GM21360 (cell line): ENCODE results near the gene GABRE.
"Not testable (repeated sequence)": the region's sequence is repeated elsewhere in the genome, so short reads cannot be mapped to it uniquely, and the experiment has no call there.

Source experiments
- ATAC-seq: cut with Tn5 transposase; IDR thresholded peaks from one replicate; pipeline ENCODE4 v1.9.1; 2021; ENCODE audit warnings: mild to moderate bottlenecking, moderate library complexity; ENCODE audit not compliant: unreplicated experiment

Gene GABRE

DNA sequence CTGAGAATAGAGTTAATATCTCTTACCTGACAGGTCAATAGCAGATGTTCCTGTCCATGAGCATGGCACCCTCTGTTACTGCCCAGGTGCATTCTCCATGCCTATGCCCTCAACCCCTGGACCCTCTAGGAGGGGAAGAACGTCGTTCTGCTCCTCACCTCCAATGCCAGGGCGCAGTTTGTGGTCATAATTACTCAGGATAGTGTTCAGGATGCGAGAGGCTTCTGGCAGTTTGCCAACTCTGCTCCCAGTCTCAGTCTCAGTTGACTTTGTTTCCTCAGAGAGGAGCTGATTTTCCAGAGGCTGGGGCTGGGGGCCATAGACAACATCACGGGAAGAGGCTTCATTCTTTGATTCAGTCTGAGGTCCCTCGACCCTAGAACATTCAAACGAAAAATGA, 4.4 kb downstream of the GABRE start:
- ATAC-seq: no peak

DNA sequence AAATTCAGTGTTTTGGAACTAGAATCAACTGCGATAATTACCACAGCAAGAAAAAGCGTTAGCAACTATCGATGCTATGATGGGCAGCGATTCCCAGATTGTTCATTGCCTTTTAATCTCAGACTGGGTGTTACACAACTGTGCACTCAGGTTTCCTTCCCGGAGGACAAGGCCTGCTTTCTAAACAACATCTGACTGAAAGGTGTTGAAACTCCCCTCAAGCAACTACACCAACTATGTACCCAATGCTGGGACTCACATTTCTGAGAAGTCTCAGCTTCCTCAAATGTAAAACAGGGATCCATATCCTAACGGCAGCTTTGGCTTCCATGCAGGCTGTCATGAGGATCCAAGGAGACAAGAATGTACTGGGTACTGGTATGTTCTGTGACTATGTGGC, 8.2 kb downstream of the GABRE start:
- ATAC-seq: no peak

DNA sequence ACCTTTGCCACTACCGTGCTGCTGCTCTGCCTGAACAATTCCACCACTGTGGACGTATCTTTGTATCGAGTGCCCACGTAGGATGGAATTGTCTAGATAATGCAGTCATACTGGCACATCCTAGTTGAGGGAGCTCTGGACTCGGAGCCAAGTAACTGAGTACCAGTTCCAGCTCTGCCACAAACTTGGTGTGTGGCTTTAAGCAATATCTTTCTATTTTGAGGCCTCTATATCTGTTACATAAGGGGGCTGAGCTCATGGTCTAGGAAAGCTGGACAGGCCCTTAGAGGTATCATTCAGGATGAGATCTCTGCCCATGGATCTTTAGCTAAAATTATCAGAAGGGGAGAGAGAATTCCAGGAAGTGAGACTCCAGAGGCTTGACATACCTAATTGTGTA, 12.4 kb downstream of the GABRE start:
- no peak for ATAC-seq

DNA sequence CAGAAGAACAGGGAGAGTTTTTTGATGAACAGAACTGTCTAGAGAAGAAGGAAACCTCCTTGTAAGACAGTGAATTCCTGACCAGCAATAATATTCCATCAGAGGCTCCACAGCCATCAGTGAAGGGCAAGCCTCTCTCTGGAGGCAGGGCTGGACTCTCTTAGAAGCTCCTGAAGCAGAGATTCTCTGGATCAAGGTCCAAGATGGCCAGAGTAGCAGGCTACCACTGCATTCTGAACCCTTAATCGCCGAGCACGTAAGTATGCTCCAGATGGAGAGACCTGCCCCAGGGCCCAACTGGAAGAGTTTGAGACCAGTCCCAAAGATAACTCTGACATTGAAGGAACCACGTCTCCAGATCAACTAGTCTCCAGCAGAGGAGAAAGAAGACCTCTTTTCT, 16.4 kb downstream of the GABRE start:
- ATAC-seq: no peak

DNA sequence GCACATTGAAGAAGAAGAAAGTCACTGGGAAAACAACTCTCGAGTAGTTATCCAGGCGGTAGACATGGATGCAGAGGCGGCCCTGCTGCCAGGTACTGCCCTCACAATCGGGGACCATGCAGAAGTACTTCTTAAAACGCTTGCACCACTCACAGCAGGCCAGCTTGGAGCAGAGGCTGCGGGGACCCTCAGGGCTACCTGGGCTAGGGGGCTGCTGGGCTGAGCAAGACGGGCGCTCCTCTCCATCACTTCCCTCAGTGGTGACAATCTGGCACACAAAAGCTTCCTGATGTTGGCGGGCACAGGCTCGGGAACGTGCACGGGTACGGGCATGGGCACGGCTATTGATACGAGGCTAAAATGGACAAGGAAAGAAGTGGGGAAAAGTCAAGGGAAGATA, 19.7 kb downstream of the GABRE start:
- no peak for ATAC-seq

DNA sequence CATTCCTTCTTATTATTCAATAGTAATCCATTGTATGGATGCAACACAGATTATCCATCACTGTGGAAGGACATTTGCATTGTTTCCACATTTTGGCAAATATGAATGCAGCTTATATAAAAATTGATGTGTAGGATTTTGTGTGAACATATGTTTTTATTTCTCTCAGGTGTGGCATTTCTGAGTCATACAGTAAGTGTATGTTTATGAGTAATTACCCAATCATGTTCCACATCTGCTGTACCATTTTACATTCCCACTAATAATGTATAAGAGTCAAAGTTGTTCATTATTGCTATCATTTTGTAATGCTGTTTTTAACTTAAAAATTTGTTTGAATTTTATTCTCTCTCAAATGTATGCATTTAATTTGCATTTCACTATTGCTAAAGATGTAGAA, 36.3 kb downstream of the GABRE start:
- no peak for ATAC-seq

DNA sequence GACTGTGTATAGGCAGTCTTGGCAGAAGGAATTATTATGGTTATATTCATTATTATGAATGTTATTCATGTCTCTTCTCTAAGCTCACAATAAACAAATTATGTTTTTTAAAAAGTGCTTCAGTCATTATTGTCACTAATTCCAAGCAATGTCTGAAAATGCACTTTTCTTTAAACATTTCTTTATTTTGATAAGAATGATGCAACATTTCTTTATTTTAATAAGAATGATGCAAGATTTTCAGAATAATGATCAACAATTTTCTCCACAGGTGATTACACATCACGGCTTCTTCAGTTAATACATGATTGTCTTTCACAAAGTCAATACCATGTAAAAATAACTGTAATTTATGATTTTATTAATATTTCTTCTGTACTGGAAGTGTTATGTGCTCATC, 39.1 kb downstream of the GABRE start:
- ATAC-seq: no peak

DNA sequence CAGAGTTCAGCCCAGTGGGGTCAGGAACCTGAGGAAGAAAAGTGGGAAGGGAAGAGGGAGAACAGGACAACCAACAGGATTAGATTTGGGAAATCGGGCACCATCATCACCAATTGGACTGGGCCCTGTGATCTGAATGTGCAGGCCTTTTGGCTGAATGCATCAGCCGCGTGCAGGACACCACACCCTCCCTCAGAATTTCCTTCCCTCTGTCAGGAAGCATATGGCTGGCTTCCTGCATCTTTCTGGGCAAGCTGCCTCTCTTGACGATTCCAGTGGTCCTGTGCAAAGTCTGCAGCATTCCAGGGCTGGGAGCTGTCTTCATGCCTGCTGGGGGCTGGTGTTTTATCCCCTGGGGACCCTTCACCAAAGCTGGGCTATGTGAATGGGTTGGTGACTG, 45.4 kb downstream of the GABRE start:
- no peak for ATAC-seq

DNA sequence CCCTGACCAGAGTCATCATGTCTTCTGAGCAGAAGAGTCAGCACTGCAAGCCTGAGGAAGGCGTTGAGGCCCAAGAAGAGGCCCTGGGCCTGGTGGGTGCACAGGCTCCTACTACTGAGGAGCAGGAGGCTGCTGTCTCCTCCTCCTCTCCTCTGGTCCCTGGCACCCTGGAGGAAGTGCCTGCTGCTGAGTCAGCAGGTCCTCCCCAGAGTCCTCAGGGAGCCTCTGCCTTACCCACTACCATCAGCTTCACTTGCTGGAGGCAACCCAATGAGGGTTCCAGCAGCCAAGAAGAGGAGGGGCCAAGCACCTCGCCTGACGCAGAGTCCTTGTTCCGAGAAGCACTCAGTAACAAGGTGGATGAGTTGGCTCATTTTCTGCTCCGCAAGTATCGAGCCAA, 50.8 kb downstream of the GABRE start:
- ATAC-seq: no peak

DNA sequence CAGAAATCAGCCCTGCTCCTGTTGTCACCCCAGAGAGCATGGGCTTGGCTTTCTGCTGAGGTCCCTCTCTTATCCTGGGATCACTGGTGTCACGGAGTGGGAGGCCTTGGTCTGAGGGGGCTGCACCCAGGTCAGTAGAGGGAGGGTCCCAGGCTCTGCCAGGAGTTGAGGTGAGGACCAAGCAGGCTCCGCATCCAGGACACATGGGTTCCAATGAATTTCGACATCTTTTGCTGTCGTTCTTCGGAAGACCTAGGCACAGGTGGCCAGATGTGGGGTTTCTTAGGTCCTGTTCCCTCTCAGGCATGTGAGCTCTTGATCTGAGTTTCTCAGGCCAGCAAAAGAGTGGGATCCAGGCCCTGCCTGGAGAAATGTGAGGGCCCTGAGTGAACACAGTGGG, 51.8 kb downstream of the GABRE start:
- no peak for ATAC-seq

DNA sequence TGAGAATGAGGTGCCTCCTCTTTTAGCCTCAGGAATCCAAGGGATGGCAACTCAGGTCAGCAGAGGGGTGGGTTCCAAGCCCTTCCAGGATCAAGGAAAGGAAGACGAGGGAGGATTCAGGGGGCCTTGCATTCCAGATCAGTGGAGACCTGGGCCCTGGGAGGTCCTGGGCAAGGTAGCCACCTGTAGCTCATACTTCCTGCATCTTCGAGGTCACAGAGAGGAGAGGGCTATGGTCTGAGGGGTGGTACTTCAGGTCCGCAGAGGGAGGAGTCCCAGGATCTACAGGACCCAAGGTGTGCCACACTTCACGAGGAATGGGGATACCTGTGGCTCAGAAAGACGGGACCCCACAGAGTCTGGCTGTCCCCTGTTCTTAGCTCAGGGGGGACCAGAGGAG, 52.6 kb downstream of the GABRE start:
- no peak for ATAC-seq

DNA sequence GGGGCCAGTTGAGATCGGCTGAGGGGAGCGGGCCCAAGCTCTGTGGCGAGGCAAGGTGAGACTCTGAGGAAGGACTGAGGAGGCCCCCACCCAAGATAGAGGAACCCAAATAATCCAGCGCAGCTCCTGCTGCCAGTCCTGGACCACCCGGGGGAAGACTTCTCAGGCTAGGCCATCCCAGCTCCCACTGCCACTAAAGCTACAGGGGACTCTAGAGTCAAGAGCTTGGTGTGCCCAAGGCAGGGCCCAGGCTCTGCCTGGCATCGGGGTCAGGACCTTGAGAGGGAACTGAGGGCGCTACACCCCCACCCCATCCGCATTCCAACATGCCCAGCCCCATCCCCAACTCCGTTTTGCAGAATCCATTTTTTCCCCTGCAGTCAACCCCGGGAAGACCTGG, 53.2 kb downstream of the GABRE start:
- no peak for ATAC-seq

DNA sequence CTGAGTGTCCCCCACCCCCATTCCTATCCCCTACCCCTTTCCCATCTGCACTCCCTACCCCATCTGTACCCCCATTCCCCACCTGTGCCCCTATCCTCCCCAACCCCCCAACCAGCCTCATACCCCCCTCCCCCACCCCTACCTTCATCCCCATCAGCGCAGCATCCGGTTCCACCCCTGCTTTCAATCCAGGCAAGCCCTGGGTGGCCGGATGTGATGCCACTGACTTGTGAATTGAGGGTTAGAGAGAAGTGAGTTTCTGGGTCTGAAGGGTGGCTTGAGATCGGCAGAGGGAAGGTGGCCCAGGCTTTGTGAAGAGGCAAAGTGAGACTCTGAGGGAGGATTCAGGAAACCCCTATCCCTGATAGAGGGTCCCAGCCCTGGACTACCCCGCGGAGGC, 53.9 kb downstream of the GABRE start:
- ATAC-seq: no peak

DNA sequence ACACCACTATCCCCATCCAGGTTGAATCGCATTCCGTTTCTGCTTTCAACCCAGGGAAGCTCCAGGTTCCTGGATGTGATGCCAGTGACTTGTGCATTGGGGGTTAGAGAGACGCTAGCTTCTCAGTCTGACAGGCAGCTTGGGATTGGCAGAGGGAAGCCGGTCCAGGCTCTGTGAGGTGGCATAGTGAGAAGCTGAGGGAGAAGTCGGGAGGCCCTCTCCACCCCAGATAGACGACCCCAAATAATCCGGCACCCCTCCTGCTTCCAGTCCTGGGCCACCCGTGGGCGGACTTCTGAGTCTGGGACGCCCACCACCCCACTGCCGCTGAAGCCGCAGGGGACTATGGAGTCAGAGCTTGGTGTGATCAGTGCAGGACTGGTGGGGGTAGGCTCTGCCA, 54.4 kb downstream of the GABRE start:
- no peak for ATAC-seq

DNA sequence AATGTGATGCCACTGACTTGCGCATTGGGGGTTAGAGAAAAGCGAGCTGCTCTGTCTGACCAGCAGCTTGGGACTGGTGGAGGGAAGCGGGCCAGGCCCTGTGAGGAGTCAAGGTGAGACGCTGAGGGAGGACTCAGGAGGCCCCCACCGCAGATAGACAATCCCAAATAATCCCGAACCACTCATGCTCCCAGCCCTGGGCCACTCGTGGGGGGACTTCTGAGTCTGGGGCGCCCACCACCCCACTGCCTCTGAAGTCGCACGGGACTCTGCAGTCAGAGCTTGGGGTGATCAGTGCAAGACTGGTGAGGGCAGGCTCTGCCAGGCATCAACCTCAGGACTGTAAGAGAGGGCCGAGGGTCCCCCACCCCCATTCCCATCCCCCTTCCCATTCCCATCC, 54.9 kb downstream of the GABRE start:
- no peak for ATAC-seq

DNA sequence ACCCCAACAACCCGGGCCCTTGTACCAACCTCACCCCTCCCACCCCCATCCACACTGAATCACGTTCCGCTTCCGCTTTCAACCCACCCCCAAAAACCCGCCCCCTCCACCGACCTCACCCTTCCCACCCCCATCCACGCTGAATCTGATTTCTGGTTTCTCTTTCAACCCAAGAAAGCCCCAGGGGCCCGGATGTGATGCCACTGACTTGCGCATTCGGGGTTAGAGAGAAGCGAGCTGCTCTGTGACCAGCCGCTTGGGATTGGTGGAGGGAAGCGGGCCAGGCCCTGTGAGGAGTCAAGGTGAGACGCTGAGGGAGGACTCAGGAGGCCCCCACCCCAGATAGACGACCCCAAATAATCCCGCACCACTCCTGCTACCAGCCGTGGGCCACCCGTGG, 55.7 kb downstream of the GABRE start:
- ATAC-seq: not testable (repeated sequence)

DNA sequence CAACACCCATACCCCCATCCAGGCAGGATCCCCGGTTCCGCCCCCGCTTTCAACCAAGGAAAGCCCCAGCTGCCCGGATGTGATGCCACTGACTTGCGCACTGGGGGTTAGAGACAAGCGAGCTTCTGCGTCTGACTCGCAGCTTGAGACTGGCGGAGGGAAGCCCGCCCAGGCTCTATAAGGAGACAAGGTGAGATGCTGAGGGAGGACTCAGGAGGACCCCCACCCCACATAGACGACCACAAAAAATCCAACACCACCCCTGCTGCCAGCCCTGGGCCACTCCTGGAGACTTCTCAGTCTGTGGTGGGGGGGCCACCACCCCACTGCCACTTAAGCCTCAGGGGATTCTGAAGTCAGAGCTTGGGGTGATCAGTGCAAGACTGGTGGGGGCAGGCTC, 61.7 kb downstream of the GABRE start, which contains the start of gene MAGEA4:
MAGEA4 (plus strand) TSS at position 110 of the 400 bp plus-strand sequence. CDS start 10,776 bp downstream, outside the sequence.
- no peak for ATAC-seq

DNA sequence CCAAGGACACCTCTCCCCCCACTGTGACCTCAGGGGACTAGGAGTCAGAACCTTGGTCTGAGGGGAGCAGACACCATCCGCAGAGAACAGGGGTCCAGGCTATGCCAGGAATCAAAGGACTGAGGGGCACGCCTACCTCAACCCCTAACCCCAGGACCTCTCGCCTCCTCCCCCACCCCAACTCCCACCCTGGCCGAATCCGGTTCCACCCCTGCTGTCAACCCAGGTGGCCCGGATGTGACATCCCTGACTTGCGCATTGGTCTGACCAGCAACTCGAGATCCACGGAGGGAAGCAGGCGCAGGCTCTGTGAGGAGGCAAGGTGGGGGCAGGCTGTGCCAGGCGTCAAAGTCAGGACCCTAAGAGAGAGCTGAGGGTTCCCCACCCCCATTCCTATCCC, 62.3 kb downstream of the GABRE start:
- ATAC-seq: no peak

DNA sequence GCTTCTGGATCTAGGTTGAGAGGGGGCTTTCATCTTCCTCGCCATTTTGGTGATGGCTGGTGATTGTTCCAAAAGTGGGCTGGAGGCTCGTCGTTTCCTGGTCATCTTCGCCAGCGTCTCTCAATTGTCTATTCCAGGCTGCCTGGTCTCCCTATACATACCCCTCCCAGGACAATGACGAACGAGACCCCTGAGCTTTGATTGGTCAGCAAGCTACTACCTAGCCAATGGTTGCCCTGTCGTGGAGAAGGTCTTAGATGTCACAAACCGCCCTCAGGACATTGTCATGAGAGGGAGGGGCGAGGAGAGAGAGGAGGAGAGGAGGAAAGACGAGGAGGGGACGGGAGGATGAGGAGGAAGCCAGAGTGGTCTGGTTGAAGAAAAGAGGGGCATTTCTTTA, 69.5 kb downstream of the GABRE start:
- ATAC-seq: no peak
